Lung microvascular endothelial cell (primary cell): ENCODE results near the gene MYO1D. TPM values are rescaled to one million over a fixed set of nuclear protein-coding genes. Genes with fewer than 3 reads are reported as not detected.

Experiments
- DNase-seq, 2 donors: peaks; one replicate each; pipeline versions ENCODE4 v3.0.0 to v3.0.0-alpha.2; 2010; ENCODE audit warnings: low read depth in 2 of 2
- total RNA-seq: library from RNA; depleted of rRNA; stranded (reverse); fragments of >200 nt; gene quantifications from 2 replicates; pipeline ENCODE4 v1.2.1, GENCODE V29; 2014

Gene MYO1D
- total RNA-seq, 1 donor from 2014 or later = 56.3 TPM

- peak in 1 of 2 donors; percentile 32 for DNase-seq
Measured at GRCh38 chr17:32586666-32587065, 290.3 kb downstream of the MYO1D start.

GRCh38 chr17:32584792-32585191 lies 292.1 kb downstream of the MYO1D start:
- DNase-seq = no peak

DNA sequence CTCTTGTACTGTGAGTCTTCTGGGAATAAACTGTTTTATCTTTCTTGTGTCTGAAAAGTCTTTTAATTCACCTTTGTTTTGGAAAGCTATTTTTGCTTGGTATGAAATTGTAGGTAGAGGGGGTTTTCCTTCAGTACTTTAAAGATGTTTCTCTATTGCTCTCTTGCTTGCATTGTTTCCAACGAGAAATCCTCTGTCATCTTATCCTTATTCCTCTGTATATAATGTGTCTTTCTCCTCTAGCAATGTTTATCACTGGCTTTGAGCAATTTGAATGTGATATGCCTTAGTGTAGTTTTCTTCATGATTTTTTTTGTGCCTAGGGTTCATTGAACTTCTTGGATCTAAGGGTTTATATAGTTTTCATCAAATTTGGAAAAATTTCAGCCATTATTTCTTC lies 293.9 kb downstream of the MYO1D start:
- no peak for DNase-seq

DNA sequence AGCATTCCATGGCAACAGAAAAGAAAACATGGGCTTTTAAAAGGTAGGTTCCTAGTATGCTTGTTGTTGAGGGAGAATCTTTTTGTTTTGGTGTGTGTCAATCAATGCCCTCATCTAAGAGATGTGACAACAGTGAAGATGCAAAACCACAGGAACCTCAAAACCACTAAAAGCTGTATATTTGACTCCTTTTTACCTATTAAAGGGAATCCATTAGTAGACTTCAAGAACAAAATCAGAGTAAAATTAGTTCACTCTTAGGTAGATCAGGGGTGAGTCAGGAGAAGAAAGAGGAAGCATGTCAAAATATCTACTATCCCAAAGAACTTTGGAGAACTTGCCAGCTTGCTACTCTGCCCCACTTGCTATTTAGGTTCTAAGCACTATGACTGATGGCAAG lies 301.1 kb downstream of the MYO1D start:
- no peak for DNase-seq

- DNase-seq = no peak
Measured at GRCh38 chr17:32570081-32570396, 306.9 kb downstream of the MYO1D start.

DNA sequence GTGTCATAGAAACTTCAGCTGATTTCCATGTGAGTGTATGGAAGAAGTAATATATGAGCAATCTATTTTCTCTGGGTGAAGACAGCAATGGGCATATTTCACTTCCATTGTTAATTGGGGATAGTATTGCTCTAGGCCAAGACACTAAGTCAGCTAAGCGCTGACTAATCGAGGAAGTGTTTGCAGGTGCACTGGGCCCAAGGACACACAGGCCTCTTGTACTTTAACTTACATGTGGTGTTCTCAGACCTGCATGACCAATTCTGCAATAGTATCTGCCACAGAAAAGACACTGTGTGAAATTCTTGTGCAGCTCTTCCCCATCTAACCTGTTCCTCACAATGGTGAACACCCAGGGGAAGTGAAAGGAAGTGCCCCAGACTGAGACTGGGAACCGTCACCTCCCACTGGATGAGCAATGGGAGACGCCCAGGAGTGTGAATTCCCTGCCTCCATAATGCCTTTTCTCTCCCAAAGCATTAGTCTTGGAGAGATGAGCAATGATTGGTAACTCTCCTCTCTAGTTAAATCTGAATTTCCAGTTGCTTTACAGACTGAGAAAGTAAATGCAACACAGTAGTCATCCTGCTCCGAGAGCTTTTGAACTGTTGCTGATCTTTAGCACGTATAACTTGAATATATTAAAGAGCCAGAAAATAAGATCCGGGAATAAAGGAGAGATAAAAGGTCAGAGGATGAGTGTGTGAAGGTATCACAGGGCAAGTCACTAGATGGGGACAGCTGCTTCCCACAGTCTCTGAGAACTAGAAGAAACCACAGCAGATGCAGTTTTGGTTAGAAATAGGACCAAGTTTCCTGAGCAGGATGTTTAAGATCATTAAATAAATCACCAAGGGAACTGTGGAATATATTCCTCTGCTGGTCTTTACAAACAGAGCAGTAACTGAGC lies 307.5 kb downstream of the MYO1D start:
- peak in 1 of 2 donors; percentile 10 for DNase-seq

- DNase-seq = no peak
Measured at GRCh38 chr17:32568705-32569104, 308.2 kb downstream of the MYO1D start.

GRCh38 chr17:32567511-32567910 lies 309.4 kb downstream of the MYO1D start:
- DNase-seq = no peak

DNA sequence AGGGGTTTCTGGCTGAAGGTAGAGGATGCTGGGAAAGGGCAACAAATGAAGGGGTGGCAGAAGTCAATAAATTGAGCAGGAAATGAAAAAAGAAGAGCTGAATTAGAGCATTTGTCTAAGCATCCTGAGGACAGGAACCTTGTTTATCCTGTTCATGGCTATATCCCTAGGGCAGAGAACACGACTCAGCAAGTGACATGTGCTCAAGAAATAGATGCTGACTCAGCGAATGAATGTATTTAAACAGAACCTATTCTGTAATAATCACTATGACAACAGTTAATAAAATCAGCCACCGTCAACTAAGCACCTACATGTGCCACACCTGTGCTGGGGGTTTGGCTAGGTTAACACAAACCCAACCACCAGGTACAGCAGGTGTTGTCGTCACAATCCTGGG lies 309.8 kb downstream of the MYO1D start:
- no peak for DNase-seq

GRCh38 chr17:32566303-32566702 lies 310.6 kb downstream of the MYO1D start:
- DNase-seq = no peak

DNA sequence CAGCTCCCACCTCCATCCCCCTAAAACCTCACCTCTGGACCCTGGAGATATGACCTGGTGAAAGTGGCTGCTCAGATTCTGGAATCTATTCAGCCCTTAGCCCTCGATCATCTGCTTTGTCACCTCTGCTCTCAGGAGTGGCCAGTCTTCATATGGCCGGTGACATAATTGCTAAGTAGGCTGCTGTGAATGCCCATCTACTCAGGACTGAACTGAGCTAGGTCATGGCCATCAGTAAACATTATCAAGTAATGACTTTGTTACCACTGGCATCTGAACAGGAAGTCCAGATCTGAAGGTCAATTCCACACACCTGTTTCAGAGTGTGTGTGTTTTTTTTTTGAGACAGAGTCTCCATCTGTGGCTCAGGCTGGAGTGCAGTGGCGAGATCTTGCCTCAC lies 311.5 kb downstream of the MYO1D start:
- DNase-seq = no peak

- DNase-seq = no peak
Measured at GRCh38 chr17:32564325-32564724, 312.6 kb downstream of the MYO1D start.

DNA sequence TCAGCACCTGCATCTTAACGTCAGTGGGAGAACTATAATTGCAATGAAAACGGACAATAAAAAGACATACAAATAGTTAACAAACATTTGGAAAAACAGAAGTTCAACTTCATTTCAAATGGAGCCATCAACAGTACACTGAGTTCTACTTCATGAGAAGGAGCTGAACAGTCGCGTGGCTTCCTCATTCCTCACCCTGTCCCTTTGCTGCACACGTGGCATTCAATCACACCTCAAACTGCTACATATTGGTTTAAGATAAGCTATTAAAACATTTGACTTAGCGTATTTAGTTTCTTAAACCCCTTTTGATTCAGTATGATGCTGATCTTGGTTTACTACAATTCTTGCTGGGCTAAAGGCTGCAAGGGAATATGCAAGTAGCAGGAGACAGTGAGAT lies 313.3 kb downstream of the MYO1D start:
- no peak for DNase-seq

DNA sequence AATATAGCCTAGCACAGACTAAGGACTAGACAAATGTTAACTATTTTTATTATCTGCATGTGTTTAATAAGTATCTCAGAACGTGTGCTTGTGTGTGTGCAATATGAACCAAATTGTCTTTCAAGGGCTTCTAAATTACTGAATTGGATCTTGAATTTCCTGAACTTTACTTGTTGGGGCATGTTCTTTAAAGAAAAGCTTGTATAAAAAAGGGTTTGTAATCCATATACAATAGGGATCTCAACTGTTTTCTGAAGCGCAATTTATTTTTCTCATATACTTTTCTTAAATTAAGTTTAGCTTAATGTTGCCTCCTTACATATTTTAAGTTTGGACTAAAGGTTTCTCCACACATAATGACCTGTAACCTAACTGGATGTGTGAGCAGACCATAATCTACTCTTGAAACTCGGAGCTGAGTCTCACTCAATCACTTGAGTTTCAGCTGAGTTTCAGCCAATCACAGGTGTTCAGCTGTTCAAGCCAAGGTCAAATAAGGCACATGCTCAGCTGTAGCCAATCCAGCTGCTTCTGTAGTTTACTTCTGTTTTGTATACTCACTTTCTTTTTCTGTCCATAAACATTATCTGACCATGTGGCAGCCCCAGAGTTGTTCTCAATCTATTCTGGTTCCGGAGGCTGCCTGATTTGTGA lies 317.8 kb downstream of the MYO1D start:
- no peak for DNase-seq

DNA sequence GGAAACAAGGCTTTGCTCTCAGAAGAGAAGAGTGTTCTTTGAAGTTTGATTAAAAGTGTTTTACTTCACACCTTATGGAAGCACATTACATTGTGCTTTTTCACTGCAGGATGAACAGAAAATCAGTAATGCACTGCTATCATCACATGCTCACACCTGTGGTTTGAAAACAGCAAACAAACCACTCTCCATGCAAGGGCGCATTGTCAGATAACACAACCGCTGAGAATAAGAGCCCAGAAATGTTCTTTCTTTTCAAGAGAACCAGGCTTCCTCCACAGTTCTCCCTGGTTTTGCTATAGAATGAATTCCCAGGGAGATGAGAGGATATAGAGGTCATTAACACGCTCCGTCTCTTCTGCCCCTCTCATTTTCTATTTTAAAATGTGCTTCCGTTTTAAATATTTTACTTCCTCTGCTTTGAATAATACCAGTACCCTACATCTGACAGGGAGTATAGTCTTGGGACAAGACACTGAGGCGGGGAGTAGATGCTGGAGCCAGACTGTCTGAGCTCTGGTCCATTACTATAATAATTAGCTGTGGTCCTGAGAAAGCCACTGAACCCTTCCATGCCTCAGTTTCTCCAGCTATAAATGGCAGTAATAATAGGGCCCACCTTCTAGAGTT lies 318.5 kb downstream of the MYO1D start:
- DNase-seq = peak; percentile 3 to 4

DNA sequence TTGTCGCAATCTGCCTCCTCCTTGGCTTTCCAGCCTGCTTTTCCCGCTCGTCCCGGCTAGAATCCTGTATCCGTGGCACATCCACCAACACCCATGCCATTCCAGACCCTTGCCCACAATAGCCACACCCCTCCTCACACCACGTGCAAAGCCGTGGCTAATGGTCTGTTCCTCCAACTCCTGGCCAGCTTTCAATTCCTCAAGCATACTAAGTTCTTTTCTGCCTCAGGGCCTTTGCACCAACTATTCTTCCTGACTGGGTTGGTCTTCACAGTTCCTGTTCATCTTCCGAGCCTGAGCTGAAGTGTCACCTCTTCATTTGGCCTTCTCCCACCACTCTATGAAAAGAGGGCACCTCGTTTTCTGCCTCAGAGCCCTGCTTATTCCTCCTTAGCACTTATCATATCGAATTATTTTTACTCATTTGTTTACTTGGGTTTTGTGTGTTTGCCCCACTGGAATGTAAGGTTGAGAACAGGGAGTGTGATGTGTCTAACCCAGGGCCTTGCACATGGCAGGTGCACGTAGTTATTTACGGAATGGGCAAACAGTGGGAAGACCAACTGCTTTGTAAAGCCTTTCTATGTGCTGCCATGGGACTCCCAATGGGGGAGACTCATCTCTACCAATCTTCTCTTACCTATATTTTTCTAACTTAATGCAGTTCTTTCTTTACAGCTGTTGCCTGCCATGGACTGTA lies 321.2 kb downstream of the MYO1D start:
- DNase-seq = no peak

DNA sequence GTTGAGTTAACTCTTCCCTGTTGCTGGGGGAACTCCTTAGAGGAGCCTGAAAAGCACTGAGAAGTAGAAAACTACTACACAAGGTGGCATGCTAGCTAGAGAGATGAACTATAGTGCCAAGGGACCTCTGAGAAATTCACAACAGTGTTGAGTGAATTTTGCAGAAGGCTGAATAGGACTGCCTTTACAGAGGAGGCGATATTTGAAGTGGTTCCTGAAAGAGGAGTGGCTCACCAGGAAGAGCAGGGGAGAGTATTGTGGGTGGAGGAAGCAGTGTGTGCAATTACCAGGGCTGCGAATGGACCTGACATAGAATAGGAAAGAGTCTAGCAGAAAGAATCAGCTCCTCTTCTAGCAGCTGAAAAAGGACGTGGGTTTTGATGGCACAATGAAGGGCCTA lies 323.8 kb downstream of the MYO1D start:
- DNase-seq = no peak

- no peak for DNase-seq
Measured at GRCh38 chr17:32552280-32552679, 324.6 kb downstream of the MYO1D start.

GRCh38 chr17:32551186-32551955 lies 325.6 kb downstream of the MYO1D start:
- peak; percentile 12 to 84 for DNase-seq

GRCh38 chr17:32549559-32549958 lies 327.4 kb downstream of the MYO1D start:
- DNase-seq = no peak

DNA sequence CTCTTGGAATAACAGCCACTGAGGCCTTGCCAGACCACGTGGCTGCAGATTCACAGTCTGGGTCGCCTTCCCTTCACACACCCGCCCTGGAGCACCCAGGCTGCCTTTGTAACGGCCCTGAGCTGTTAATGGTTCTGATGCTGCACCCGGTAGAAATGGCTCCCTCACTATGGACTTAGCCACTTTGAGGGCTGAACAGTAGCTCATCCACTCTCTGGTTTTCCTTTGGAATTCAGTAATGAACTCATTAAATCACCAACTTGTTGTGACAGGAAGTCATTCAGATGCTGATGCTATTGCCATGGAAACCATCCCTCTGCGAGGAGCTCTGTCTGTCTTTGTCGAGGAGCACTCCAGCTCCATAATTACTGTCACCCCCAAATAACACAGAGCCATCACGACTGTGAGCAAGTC lies 330.9 kb downstream of the MYO1D start:
- DNase-seq = no peak
